HCT116 (cell line): ENCODE results near the gene USP3. TPM values are rescaled to one million over a fixed set of nuclear protein-coding genes. Genes with fewer than 3 reads are reported as not detected.

Experiments
- ATAC-seq: fragments of 200-7000 bp; cut with Tn5 transposase; 2 replicates; pipeline ENCODE4 v1.9.1; 2020; ENCODE audit warnings: mild to moderate bottlenecking, moderate library complexity
- BruUV-seq: library from RNA; stranded (reverse); fragments of 400-500 nt; replicated peaks from 2 replicates; lab custom pipeline; 2021; lab: Mats Ljungman, UMichigan
- CTCF ChIA-PET: fragments of 300-600 bp; sonication (Branson Sonifier 250); formaldehyde crosslinking; loops from one replicate; lab custom pipeline; 2021; ENCODE audit warnings: antibody characterized with exemption; lab: Charles Lee
- POLR2A ChIA-PET: fragments of 300-600, 350-600 bp; sonication (Branson Sonifier 250); formaldehyde crosslinking; loops from one replicate; lab custom pipeline; 2021; ENCODE audit warnings: antibody characterized with exemption; lab: Charles Lee
- RAD21 ChIA-PET, 2 experiments: fragments of 300-600 bp; sonication (Branson Sonifier 250); formaldehyde crosslinking; loops; one replicate each; lab custom pipeline; 2023; ENCODE audit warnings: low total read pairs in 2 of 2; ENCODE audit not compliant: uncharacterized antibody in 2 of 2, unreplicated experiment in 2 of 2, low non-redundant PET in 1 of 2; lab: Charles Lee
- DNase-seq: peaks from one replicate; pipeline ENCODE4 v3.0.0-alpha.2; 2010; ENCODE audit warnings: low read depth, low spot score
- H2AFZ ChIP-seq: fragments of 200-600 bp; shearing (Covaris generic), sonication (generic); 2 replicates; pipeline ENCODE4 v1.6.1; 2017; ENCODE audit warnings: low read depth, mixed run types, mixed read lengths, antibody characterized with exemption, low read length; ENCODE audit not compliant: poor library complexity, severe bottlenecking
- H3K27ac ChIP-seq: 2 replicates; pipeline ENCODE4 v1.5.1; 2012; ENCODE audit warnings: low read depth, low read length
- H3K27me3 ChIP-seq: fragments of 200-600 bp; sonication (generic); 2 replicates; pipeline ENCODE4 v1.6.1; 2016; ENCODE audit warnings: mixed run types, low read length, mixed read lengths; ENCODE audit not compliant: insufficient read depth
- H3K36me3 ChIP-seq, 2 experiments: fragments of 200-500 bp in 1 of 2; fragments of 200-600 bp in 1 of 2; sonication (Bioruptor generic) in 1 of 2; sonication (generic) in 1 of 2; 2 replicates each; pipeline versions ENCODE4 v1.5.1 to v1.6.1; 2014 to 2016; ENCODE audit warnings: low read length in 2 of 2, inconsistent platforms in 1 of 2, mixed read lengths in 1 of 2, mixed run types in 1 of 2; ENCODE audit not compliant: insufficient read depth in 2 of 2, control insufficient read depth in 1 of 2
- H3K4me1 ChIP-seq, 2 experiments: fragments of 200-600 bp in 1 of 2; sonication (generic) in 1 of 2; 2 replicates each; pipeline versions ENCODE4 v1.5.1 to v1.6.1; 2012 to 2017; ENCODE audit warnings: low read length in 2 of 2, inconsistent platforms in 1 of 2, mild to moderate bottlenecking in 1 of 2, mixed read lengths in 1 of 2, mixed run types in 1 of 2, moderate library complexity in 1 of 2; ENCODE audit not compliant: insufficient read depth in 2 of 2, control insufficient read depth in 1 of 2
- H3K4me2 ChIP-seq: fragments of 200-600 bp; sonication (generic); 2 replicates; pipeline ENCODE4 v1.6.1; 2017; ENCODE audit warnings: mixed run types, low read length, mixed read lengths
- H3K4me3 ChIP-seq, 2 experiments: fragments of 200-600 bp in 1 of 2; sonication (generic) in 1 of 2; replicated peaks in 1 of 2; 2 replicates each; pipeline ENCODE4 v1.5.1; 2011 to 2016; ENCODE audit warnings: low read length in 2 of 2, control low read depth in 1 of 2, low read depth in 1 of 2, mild to moderate bottlenecking in 1 of 2, mixed read lengths in 1 of 2, mixed run types in 1 of 2
- H3K79me2 ChIP-seq: fragments of 200-600 bp; sonication (generic); 2 replicates; pipeline ENCODE4 v1.6.1; 2017; ENCODE audit warnings: mild to moderate bottlenecking, mixed run types, low read length, moderate library complexity, mixed read lengths; ENCODE audit not compliant: insufficient read depth
- H3K9ac ChIP-seq: fragments of 200-600 bp; sonication (generic); 2 replicates; pipeline ENCODE4 v1.6.1; 2016; ENCODE audit warnings: low read length, mixed read lengths
- H3K9me2 ChIP-seq: fragments of 200-600 bp; sonication (generic), shearing (Covaris generic); 2 replicates; pipeline ENCODE4 v1.6.1; 2017; ENCODE audit warnings: mixed run types, mild to moderate bottlenecking, moderate library complexity; ENCODE audit not compliant: insufficient read depth
- H3K9me3 ChIP-seq, 2 experiments: fragments of 200-500 bp in 1 of 2; fragments of 200-600 bp in 1 of 2; sonication (Bioruptor generic) in 1 of 2; sonication (generic) in 1 of 2; 2 replicates each; pipeline ENCODE4 v1.6.1; 2014 to 2017; ENCODE audit warnings: low read length in 2 of 2, mixed read lengths in 2 of 2, inconsistent platforms in 1 of 2, low read depth in 1 of 2, mild to moderate bottlenecking in 1 of 2, mixed run types in 1 of 2, moderate library complexity in 1 of 2; ENCODE audit not compliant: control insufficient read depth in 1 of 2, insufficient read depth in 1 of 2
- H4K20me1 ChIP-seq: fragments of 200-600 bp; sonication (generic), shearing (Covaris generic); 2 replicates; pipeline ENCODE4 v1.6.1; 2017; ENCODE audit warnings: mixed run types, mild to moderate bottlenecking, moderate library complexity; ENCODE audit not compliant: insufficient read depth
- ATF3 ChIP-seq: IDR thresholded peaks from 2 replicates; pipeline ENCODE4 v1.6.1; 2012
- CBX3 ChIP-seq: IDR thresholded peaks from 2 replicates; pipeline ENCODE4 v1.6.1; 2012; ENCODE audit warnings: low read depth
- CEBPB ChIP-seq: IDR thresholded peaks from 2 replicates; pipeline ENCODE4 v1.6.1; 2012; ENCODE audit warnings: low read depth
- CTCF ChIP-seq, 3 experiments: fragments of 200-600 bp in 1 of 3; sonication (generic) in 1 of 3; IDR thresholded peaks in 2 of 3; conservative IDR thresholded peaks in 1 of 3; 2 replicates each; pipeline ENCODE4 v1.5.1; 2012 to 2017; ENCODE audit warnings: low read depth in 2 of 3, low read length in 2 of 3, antibody characterized with exemption in 1 of 3, borderline replicate concordance in 1 of 3, control low read depth in 1 of 3, mild to moderate bottlenecking in 1 of 3, mixed read lengths in 1 of 3, mixed run types in 1 of 3, moderate library complexity in 1 of 3; ENCODE audit not compliant: insufficient read depth in 1 of 3
- MAX ChIP-seq: IDR thresholded peaks from 2 replicates; pipeline ENCODE4 v1.6.1; 2012
- POLR2A ChIP-seq: IDR thresholded peaks from 2 replicates; pipeline ENCODE4 v1.7.0; 2011; ENCODE audit warnings: borderline replicate concordance; ENCODE audit not compliant: insufficient read depth, insufficient read length; ENCODE audit errors: extremely low read depth
- POLR2AphosphoS5 ChIP-seq: IDR thresholded peaks from 2 replicates; pipeline ENCODE4 v1.6.1; 2011; ENCODE audit warnings: mild to moderate bottlenecking, low read depth, low read length, moderate library complexity
- REST ChIP-seq: IDR thresholded peaks from 2 replicates; pipeline ENCODE4 v1.6.1; 2012; ENCODE audit warnings: low read depth
- SIN3A ChIP-seq: IDR thresholded peaks from 2 replicates; pipeline ENCODE4 v1.6.1; 2012; ENCODE audit warnings: low read depth
- SP1 ChIP-seq: IDR thresholded peaks from 2 replicates; pipeline ENCODE4 v1.6.1; 2012; ENCODE audit warnings: low read depth
- SRF ChIP-seq: IDR thresholded peaks from 2 replicates; pipeline ENCODE4 v1.6.1; 2012; ENCODE audit warnings: low read depth
- YY1 ChIP-seq: IDR thresholded peaks from 2 replicates; pipeline ENCODE4 v1.6.1; 2011; ENCODE audit warnings: low read length, low read depth, moderate library complexity, mild to moderate bottlenecking; ENCODE audit not compliant: insufficient replicate concordance; ENCODE audit errors: extremely low read depth
- ZFX ChIP-seq: fragments of 450-650 bp; IDR thresholded peaks from 2 replicates; pipeline ENCODE4 v1.6.1; 2017
- intact Hi-C: fragments of 100-400 bp; cut with micrococcal nuclease; formaldehyde crosslinking; loops from 2 replicates; pipeline ENCODE4 v1.10.0; 2022
- total RNA-seq: library from RNA; stranded (reverse); gene quantifications from one replicate; pipeline ENCODE4 v1.2.1, GENCODE V29; 2021; ENCODE audit not compliant: unreplicated experiment

Gene USP3
- total RNA-seq, 1 experiment from 2014 or later: 61.6 TPM

GRCh38 chr15:63555507-63555906 lies 51.1 kb downstream of the USP3 start:
- no peaks in the 10 kb centered on the region for H4K20me1 ChIP-seq
- no peaks in the 10 kb centered on the region for H3K27me3 ChIP-seq
- no peak for DNase-seq
- no peak overlapping the region for H2AFZ ChIP-seq
- no peak overlapping the region for H3K9ac ChIP-seq
- ChIA-PET CTCF (no interaction called here), POLR2A (interaction anchor here (1.4 kb wide), 1 partner anchor 10 kb away, joined by 3 read pairs; no protein-coding TSS in a partner anchor), RAD21 (no interaction called here)
- H3K4me3 ChIP-seq: no peak overlapping the region
- no peak for TF ChIP-seq SP1
- peaks cover 19% of the 10 kb centered on the region; the same call in 1 of the 2 replicates for H3K79me2 ChIP-seq
- intact Hi-C loops: no loop called here
- no peak overlapping the region for H3K4me2 ChIP-seq
- peaks cover 6 to 14% of the 10 kb centered on the region in 2 experiments; a peak in 2 of 4 replicates for H3K36me3 ChIP-seq
- no TSS peak for BruUV-seq
- peaks cover 0 to 4% of the 10 kb centered on the region in 2 experiments; a peak in 1 of 4 replicates for H3K4me1 ChIP-seq
- H3K27ac ChIP-seq: no peak overlapping the region
- H3K9me2 ChIP-seq: no peaks in the 10 kb centered on the region
- no peak for ATAC-seq
- no peaks in the 10 kb centered on the region for H3K9me3 ChIP-seq

- intact Hi-C loops: no loop called here
- TF ChIP-seq CTCF (IDR thresholded peaks at IDR 0.05 in 2 of 3, conservative IDR thresholded peaks at IDR 0.05 in 1 of 3; ENCODE audit: borderline replicate concordance in 1 of 3, insufficient read depth in 1 of 3, low read depth in 2 of 3, low read length in 2 of 3) (no peak), SRF (no peak), ZFX (no peak), MAX (no peak), YY1 (no peak), POLR2AphosphoS5 (no peak), REST (no peak), CBX3 (no peak), ATF3 (no peak), CEBPB (no peak), SIN3A (no peak), POLR2A (no peak)
Measured at GRCh38 chr15:63556246-63556645, 51.9 kb downstream of the USP3 start.

More at GRCh38 chr15:63556246-63556645, 51.9 kb downstream of the USP3 start:
- Histone ChIP-seq H3K4me2 (no peak overlapping the region), H3K4me1 (peaks cover 0 to 4% of the 10 kb centered on the region in 2 experiments; a peak in 1 of 4 replicates), H3K27me3 (no peaks in the 10 kb centered on the region), H3K4me3 (no peak overlapping the region), H4K20me1 (no peaks in the 10 kb centered on the region), H3K9me2 (no peaks in the 10 kb centered on the region), H2AFZ (no peak overlapping the region), H3K27ac (no peak overlapping the region), H3K9me3 (no peaks in the 10 kb centered on the region), H3K79me2 (peaks cover 16% of the 10 kb centered on the region; the same call in 1 of the 2 replicates), H3K9ac (no peak overlapping the region), H3K36me3 (peaks cover 6 to 18% of the 10 kb centered on the region in 2 experiments; a peak in 2 of 4 replicates)
- RAD21 ChIA-PET: no interaction called here
- no TSS peak for BruUV-seq
- CTCF ChIA-PET: no interaction called here
- POLR2A ChIA-PET: interaction anchor here (1.4 kb wide), 1 partner anchor 11 kb away, joined by 3 read pairs; no protein-coding TSS in a partner anchor
- DNase-seq: no peak
- no peak for ATAC-seq
